HG02588 (cell line): ENCODE results near the gene KRI1.

ENCODE experiments used
- ATAC-seq: cut with Tn5 transposase; IDR thresholded peaks from one replicate; pipeline ENCODE4 v1.9.1; 2021; ENCODE audit warnings: mild to moderate bottlenecking, moderate library complexity; ENCODE audit not compliant: unreplicated experiment

KRI1 gene

GRCh38 chr19:10519421-10519820, 46.4 kb downstream of the KRI1 start:
- no peak for ATAC-seq

- no peak for ATAC-seq
Observed at GRCh38 chr19:10518444-10519361, 47.1 kb downstream of the KRI1 start.

- no peak for ATAC-seq
Observed at GRCh38 chr19:10517760-10518443, 47.9 kb downstream of the KRI1 start.

- no peak for ATAC-seq
Observed at GRCh38 chr19:10517361-10517759, 48.5 kb downstream of the KRI1 start, which contains the start of gene S1PR5. TSS of gene S1PR5 (minus strand) at chr19:10517447. CDS start at chr19:10515011, 2,436 bp downstream.

- ATAC-seq = no peak
Observed at GRCh38 chr19:10516671-10517286, 49.0 kb downstream of the KRI1 start.

GRCh38 chr19:10516064-10516385, 49.8 kb downstream of the KRI1 start:
- ATAC-seq = no peak

- ATAC-seq = no peak
Observed at GRCh38 chr19:10514211-10515145, 51.3 kb downstream of the KRI1 start.

- no peak for ATAC-seq
Observed at GRCh38 chr19:10513223-10513622, 52.6 kb downstream of the KRI1 start.

- no peak for ATAC-seq
Observed at GRCh38 chr19:10510301-10510802, 55.5 kb downstream of the KRI1 start.

GRCh38 chr19:10508707-10509106, 57.1 kb downstream of the KRI1 start:
- no peak for ATAC-seq

GRCh38 chr19:10508036-10508435, 57.8 kb downstream of the KRI1 start:
- no peak for ATAC-seq

- ATAC-seq = no peak
Observed at GRCh38 chr19:10505583-10506229, 60.1 kb downstream of the KRI1 start.
